Peyer's patch (tissue), 4 donors: ENCODE measurements around the gene LRRTM3.

Source experiments
- POLR2A ChIP-seq, 2 donors: fragments of 450-650 bp; IDR thresholded peaks; one replicate each; pipeline ENCODE4 v1.5.1; 2017; ENCODE audit warnings: antibody characterized with exemption in 2 of 2, mild to moderate bottlenecking in 2 of 2, moderate library complexity in 2 of 2
- TF ChIP-seq, protein P1 (sequence below), 6 experiments: fragments of 450-650 bp in 4 of 6; fragments of 200-600 bp in 2 of 6; sonication (generic) in 1 of 6; IDR thresholded peaks; one replicate each; pipeline ENCODE4 v1.5.1; 2017 to 2019; ENCODE audit warnings: antibody characterized with exemption in 6 of 6, mild to moderate bottlenecking in 3 of 6, moderate library complexity in 1 of 6

DNA sequence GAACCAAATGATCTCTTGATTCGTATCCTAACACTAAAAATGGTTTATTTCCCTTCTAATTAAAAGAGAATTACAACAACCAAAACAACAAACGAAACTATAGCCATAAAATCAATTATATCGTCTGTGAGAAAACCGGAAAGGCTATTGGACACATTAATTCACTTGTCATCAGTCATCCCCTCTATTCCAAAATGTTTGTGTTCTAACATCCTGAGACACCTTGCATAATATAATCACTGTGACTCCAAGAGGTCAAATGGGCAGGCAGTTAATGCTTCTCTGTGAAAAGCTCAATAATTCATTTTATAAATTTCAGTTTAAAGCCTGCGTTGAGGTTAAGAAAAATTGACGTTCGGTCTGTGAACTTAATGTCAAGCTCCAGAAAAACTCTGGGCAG, 463 bp upstream of the LRRTM3 start:
- TF ChIP-seq, protein P1, sequence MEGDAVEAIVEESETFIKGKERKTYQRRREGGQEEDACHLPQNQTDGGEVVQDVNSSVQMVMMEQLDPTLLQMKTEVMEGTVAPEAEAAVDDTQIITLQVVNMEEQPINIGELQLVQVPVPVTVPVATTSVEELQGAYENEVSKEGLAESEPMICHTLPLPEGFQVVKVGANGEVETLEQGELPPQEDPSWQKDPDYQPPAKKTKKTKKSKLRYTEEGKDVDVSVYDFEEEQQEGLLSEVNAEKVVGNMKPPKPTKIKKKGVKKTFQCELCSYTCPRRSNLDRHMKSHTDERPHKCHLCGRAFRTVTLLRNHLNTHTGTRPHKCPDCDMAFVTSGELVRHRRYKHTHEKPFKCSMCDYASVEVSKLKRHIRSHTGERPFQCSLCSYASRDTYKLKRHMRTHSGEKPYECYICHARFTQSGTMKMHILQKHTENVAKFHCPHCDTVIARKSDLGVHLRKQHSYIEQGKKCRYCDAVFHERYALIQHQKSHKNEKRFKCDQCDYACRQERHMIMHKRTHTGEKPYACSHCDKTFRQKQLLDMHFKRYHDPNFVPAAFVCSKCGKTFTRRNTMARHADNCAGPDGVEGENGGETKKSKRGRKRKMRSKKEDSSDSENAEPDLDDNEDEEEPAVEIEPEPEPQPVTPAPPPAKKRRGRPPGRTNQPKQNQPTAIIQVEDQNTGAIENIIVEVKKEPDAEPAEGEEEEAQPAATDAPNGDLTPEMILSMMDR (IDR thresholded peaks at IDR 0.05): no peak
- no peak for TF ChIP-seq POLR2A (IDR thresholded peaks at IDR 0.05)
